ENCODE results near the gene IL1RAPL1. TPM values are rescaled to one million over a fixed set of nuclear protein-coding genes. Genes with fewer than 3 reads are reported as not detected.

Gene IL1RAPL1
- polyA plus RNA-seq (2013, experiment 1 of 2; ENCODE audit: insufficient read length) = 0.08 TPM
- 0.05 TPM for polyA plus RNA-seq (2013, experiment 2 of 2; ENCODE audit: insufficient read length)

- peak; percentile 57 for DNase-seq
Observed at GRCh38 chrX:28586981-28587551, at the start of gene IL1RAPL1. IL1RAPL1 (plus strand) TSS chrX:28587446.

GRCh38 chrX:28542791-28543190 is 44.5 kb upstream of the IL1RAPL1 start:
- DNase-seq = no peak

DNA sequence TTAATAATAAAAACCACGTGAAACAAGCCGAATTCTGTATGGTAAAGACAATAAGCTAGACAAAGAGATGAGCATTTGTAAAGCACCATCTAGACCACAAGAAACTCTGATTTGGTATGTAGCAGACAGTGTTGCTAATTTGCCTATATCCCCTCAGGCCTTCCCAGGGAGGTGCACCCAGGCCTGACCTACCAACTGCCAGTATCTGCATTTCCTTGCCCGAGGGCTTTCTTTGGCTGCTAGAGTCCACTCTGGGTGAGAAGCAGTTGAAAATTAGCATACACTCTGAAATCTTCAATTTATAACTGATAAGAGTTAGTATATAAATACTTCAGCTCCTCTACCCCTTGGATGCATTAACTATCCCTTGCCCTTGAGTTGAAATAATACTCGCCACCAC is 37.4 kb upstream of the IL1RAPL1 start:
- no peak for DNase-seq

- DNase-seq = no peak
Observed at GRCh38 chrX:28550331-28550872, 36.8 kb upstream of the IL1RAPL1 start.

DNA sequence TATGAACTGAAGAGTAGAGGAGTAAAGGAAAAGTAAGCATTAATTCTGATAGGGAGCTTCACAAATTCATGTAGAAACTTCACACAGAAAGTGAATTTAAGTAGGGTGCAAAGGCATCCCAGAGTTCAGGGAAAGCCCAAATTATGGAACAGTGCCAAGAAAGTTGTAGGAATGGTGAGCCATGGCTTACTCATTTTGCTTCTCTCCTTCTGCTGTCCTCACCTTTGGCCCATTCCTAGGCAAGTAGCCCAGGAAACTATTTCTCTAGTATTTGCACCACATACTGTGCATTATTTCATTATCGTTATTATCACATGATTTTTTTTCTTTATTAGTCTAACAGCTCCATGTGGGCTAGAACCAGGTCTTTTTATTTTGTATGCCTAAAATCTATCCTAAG is 34.9 kb upstream of the IL1RAPL1 start:
- no peak for DNase-seq

DNA sequence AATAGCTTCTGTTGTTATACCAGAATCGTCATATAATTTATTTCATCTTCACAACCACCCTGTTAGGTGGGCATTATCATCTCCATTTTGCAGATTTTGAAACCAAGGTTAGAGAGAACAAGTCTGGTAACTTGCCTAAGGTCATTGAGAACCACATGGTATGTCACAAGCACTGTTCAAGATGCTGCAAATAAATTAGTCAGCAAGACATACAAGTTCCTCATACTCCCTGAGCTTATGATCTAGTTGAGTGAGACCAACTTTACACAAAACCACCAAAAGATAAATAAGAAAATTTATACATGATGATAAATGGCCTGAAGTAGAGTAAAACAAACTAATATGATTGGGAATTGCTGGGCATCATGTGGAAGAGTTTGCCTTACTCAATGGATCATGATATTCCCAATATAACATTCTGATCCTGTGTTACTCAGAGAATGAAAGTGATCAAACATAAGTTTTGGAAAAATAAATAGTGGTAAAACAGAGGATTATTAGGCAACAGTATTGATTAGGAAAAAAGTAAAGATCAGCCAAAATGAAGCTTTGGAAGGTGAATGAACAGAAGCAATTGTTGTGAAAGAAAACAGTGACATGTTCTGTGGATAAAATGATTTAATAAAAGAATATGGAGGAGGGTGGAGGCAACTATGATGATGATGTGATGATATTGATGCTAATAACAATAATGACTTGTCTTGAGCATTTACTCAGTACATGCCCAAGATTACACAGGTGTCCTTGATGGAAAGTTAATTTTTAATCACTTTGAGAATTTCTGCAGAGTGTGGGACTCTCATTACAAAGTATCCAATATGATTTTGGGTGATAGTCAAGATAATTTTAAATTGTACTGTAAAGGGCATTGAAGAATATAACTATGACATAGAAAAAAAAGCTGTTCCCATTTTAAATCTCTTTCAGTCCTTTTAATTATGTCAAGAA is 34.1 kb upstream of the IL1RAPL1 start:
- no peak for DNase-seq

DNA sequence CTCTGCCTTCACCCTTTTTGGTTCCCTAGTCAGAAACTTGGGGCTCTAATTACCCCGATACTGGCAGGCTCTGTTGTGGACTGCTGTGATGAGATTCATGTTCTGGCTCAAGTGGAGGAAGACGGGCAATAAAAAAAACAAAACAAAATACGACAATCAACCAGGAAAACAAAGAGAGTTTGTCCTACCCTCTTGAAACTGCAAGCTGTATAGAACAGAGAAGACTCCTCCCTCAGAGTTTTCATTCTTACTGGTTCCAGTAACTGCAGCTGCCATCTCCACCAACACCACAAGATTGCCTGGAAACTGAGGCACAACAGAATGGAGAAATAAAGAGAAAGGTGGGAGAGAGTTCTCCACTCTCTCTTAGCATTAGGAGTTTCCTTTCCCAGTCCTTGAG is 11.1 kb upstream of the IL1RAPL1 start:
- no peak for DNase-seq

GRCh38 chrX:28581522-28581921 is 5.7 kb upstream of the IL1RAPL1 start:
- no peak for DNase-seq

- peak; percentile 30 for DNase-seq
Observed at GRCh38 chrX:28582511-28582910, 4.7 kb upstream of the IL1RAPL1 start.

- DNase-seq = no peak
Observed at GRCh38 chrX:28584025-28584424, 3.2 kb upstream of the IL1RAPL1 start.

DNA sequence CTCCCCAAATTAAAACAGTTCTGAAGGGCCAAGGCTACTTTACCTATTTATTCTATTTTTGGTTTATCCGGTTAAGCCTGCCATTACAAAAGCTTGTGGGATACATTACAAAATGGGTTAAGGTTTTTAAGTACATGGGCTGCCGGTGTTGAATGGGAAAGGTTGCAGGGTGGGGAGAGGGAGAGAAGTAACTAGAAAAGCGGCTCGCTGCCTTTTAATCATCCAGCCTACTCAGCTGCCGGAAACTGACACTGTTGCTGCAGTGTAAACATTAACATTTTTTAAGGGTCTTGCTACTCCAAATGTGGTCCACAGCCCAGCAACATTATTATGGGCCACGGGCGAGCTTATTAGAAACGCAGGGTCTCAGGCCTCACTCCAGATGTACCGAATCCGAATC is 1.5 kb upstream of the IL1RAPL1 start:
- no peak for DNase-seq

DNA sequence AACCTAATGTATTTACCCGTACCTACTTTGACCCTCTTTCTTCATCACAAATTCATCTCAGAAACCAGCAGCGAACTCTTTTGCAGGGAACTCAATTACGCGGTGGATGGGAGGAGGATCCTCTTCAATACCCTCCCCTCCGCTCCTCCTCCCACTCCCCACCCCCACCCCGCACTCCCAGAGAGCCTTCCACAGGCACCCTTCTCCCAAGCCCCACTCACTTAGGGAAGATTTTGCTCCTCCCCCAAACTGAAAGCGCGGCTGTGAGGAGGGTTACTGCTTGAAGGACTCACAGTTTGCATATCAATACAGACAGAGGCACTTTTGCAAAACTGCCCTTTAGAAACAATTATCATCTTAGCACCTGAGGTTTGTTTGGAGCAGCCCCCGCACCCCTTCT is 960 bp upstream of the IL1RAPL1 start:
- DNase-seq = peak; percentile 20

DNA sequence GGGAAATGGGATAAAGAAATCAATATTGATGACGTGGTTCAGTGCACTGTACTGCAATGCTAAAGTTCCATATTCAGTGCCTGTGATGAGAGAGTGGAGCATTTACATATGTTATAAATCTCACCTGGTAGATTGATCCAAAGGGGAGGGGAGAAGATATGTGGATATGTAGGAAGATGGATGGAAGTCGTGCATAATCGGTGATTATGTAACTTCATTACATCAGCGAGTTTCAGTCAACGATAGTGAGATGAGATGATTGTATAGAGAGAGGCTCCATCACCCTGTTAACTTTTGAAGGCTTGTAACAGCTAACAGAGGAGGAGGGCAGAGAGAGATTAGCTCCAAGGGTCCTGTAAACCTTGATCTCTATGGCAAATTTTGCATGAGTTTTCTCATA is 1.8 kb downstream of the IL1RAPL1 start:
- no peak for DNase-seq

DNA sequence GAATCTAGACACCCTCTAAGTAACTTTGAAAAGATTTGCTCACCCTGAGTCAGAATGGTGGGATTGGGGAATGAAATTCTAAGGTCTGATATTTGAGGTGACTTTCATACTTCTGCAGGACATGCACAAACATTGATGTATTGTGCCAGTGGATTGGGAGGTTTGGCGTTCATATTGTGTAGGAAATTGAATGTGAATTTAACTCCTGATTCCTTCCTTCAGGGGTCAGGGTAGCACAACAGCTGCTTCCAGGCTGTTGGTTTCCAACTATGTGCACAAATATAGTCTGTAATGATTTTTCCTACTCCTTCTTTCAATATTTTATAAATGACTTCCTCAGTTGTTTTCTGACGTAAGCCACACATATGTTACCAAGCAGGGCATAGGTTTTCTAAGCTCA is 3.1 kb downstream of the IL1RAPL1 start:
- DNase-seq = no peak

- DNase-seq = no peak
Observed at GRCh38 chrX:28591542-28591941, 4.3 kb downstream of the IL1RAPL1 start.

DNA sequence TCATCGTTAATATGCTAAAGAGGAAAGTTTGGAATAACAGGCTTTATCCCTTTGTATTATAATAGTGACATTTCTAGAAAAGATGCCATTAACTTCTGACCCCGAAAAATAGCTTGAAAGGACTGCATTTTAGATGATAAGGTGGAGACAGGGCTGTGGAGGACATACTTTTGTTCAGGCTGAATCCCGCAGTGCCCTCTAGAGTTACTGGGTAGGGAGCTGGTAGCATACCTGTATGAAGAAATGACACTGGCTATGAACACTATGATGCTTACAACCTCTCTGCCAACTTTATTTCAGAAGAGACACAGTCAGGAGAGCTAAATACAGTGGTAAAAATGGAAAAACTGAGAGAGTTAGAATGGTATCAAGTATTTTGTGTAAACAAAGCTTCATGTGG is 8.1 kb downstream of the IL1RAPL1 start:
- DNase-seq = no peak

DNA sequence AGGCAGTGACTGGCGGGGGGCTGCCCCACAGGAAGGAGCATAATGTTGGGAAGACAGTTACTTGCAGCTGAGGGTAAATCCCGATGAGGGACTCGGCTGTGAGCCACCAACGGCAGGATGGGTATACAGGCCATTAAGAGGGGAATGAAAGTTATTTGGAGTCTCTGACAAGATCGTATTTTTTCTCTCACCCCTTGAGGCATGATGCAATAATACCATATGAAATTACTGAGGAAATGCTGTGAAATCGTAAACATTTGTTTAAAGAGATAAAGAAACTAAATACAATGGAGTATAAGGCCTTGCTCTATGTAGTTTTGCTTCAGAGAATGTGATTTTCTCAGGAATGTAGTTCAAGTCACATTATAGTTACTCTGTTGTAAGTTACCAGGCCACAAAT is 12.7 kb downstream of the IL1RAPL1 start:
- no peak for DNase-seq

DNA sequence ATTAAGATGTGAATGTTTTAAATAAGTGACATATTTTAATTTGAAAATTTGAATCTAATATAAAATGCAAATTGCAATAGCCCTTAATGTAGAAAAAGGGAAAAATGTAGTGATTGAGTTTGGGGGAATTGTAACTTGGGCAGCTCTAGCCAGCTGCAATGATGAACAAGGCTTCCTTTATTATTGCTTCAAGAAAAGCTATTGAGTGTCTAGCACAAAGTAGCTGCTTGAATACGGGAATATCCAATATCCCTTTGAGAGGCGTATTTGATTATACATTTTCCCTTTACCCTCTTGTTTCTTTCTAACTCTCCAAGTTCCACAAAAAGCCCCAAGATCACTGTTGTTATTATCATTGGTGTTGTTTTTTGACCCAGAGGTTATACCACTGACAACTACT is 21.8 kb downstream of the IL1RAPL1 start:
- no peak for DNase-seq

DNA sequence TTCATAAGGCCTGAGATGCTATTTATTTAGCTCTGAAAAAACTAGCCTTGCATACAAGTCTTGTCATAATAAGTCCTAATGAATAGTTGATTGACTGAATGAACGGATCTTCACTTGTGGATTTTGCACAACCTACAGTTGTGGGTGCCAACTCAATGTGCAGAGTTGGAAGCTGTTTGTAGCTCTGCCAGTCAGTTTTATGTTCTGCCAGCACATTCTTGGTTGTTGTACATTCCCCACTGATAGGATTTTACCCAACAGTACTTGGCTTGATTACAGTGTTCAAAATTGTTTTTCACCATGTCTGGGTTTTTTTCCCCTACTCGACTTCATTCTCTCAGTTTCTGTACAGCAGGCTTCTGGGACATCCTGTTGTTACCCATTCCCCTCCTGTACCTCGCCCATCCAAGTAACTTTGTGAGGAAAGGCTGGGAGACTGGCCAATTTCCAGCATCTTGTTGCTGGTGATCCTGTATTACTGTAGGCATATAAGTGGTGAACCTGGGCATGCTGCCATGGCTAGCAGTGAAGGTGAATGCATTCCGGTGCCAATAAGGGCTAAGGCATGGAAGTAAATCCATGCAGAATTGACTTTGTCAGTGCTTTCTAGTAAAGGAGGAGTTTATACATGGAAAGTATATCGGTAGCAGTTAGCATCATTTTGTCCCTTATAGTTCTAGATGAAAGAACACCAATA is 22.8 kb downstream of the IL1RAPL1 start:
- DNase-seq = no peak

- DNase-seq = no peak
Observed at GRCh38 chrX:28610746-28611145, 23.5 kb downstream of the IL1RAPL1 start.

DNA sequence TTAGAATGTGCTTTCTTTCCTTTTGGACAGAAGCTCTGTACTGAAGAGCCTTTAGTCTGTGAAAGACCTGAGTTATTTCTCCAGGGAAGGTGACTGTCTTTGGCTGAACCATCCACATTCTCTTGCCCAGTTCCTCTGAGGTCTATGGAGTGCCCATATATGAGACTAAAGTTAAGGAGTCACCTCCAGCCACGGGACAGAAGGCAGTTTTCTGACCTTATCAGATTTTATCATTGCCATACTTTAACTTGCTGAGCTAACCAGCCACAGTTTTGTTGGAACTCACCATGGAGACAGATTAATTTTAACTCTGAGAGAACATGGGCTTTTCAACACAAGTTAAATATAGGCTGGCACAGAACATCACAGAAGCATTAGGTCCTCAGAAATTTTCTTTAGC is 26.3 kb downstream of the IL1RAPL1 start:
- no peak for DNase-seq

- DNase-seq = no peak
Observed at GRCh38 chrX:28625223-28625622, 38.0 kb downstream of the IL1RAPL1 start.

- DNase-seq = no peak
Observed at GRCh38 chrX:28626515-28626914, 39.3 kb downstream of the IL1RAPL1 start.
